HL-60 (cell line): Measurements from ENCODE around the gene NAP1L4.

Source experiments
- POLR2AphosphoS5 ChIP-seq: IDR thresholded peaks from 2 replicates; pipeline ENCODE4 v1.6.1; 2012; ENCODE audit warnings: low read depth
- TF ChIP-seq, protein P1 (sequence below): IDR thresholded peaks from one replicate; pipeline ENCODE4 v1.5.1; 2011; ENCODE audit warnings: low read length, control low read depth, inconsistent platforms; ENCODE audit not compliant: insufficient read depth

DNA sequence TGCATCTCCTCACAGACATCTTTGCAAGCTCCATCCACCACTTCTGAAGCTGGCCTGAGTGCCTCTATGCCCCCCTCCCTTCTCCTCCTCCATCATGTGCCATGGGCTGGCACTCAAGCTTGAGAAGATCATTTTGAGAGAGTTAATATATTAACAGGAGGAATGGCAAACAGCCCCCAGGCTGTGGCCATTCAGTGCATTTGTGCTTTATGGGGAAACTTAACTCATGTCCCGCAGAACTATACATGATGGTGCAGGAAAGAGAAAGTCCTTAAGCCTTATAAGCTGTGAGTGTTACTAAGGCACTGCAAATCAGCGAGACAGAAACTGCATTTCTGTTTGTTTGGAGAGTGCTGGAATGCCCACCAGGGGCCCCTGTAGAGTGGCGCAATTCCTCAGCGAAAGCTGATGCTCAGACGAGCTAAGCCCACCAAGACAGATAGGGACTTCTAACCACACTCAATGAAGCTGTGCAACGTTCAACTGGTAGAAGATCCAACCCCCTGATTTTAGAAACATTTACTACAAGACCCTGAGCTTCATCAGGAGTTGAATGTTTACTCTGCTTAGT is 36.1 kb downstream of the NAP1L4 start:
- TF ChIP-seq, protein P1, sequence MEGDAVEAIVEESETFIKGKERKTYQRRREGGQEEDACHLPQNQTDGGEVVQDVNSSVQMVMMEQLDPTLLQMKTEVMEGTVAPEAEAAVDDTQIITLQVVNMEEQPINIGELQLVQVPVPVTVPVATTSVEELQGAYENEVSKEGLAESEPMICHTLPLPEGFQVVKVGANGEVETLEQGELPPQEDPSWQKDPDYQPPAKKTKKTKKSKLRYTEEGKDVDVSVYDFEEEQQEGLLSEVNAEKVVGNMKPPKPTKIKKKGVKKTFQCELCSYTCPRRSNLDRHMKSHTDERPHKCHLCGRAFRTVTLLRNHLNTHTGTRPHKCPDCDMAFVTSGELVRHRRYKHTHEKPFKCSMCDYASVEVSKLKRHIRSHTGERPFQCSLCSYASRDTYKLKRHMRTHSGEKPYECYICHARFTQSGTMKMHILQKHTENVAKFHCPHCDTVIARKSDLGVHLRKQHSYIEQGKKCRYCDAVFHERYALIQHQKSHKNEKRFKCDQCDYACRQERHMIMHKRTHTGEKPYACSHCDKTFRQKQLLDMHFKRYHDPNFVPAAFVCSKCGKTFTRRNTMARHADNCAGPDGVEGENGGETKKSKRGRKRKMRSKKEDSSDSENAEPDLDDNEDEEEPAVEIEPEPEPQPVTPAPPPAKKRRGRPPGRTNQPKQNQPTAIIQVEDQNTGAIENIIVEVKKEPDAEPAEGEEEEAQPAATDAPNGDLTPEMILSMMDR, result no peak
- no peak for TF ChIP-seq POLR2AphosphoS5
